Femur (tissue), 1 donor: ENCODE data around the gene VIPR2.
A peak's percentile ranks its signal among the peaks of the same experiment; 100 is the strongest.
"Not testable (repeated sequence)": the region's sequence is repeated elsewhere in the genome, so short reads cannot be mapped to it uniquely, and the experiment has no call there.

Experiments used
- DNase-seq: peaks from one replicate; pipeline ENCODE4 v3.0.0-alpha.2; 2017

Gene VIPR2

DNA sequence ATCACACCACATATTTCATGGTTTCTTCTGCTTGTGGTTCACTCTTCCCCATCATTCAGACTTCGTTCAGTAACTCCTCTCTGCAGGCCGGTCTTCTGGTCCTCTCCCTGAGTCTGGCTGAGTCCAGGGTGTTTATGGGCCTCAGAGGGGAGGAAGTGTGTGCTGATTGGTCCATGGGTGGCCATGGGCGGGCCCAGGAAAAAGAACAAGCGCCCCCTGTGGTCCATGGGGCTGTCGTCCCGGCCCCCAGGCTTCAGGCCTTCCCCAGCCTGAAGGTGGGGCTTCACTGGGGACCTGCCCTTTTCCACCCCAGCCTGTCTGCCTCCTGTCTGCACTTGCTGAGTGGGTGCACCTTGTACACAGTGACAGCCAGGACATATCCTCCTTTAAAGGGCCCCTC, 123.7 kb downstream of the VIPR2 start:
- no peak for DNase-seq

- no peak for DNase-seq
Observed at GRCh38 chr7:159019111-159019510, 125.6 kb downstream of the VIPR2 start.

DNA sequence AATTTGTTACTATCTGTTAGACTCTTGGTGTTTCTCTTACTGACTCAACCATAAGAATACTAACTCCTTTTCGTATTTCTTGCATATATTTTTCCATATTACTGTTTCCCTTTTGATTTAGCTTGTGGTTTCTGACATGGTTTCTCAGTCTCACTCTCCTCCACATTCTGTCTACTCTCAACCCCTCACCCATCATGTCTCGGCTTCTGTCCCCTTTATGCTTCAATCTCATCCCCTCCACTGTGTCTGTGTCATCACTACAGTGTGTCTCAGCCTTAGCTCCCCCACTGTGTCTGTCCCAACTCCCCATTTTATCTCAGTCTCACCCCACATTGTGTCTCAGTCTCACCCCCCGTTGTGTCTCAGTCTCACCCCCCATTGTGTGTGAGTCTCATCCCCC, 126.9 kb downstream of the VIPR2 start:
- DNase-seq, result no peak

DNA sequence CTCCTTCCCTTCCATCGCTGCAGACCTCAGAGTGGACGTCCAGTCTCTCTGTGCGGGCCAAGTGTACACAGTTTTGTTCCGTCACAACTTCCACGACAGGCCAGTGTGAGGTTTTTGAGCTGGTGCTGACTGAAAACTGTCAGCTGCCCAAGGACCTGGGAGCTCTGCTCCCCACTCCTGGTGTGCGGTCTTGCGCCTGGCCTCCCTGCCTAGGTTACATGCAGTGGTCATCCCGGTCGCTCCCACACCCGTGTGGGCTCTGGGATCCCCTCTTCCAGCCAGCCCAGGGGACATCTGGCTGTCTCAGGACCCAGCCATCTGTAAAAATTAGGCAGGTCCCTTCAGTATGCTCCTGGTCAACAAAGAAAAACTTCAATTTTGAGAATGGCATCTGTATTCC, 127.5 kb downstream of the VIPR2 start:
- DNase-seq, result no peak

GRCh38 chr7:159016591-159016990, 128.1 kb downstream of the VIPR2 start:
- DNase-seq, result no peak

- DNase-seq, result peak; percentile 57
Observed at GRCh38 chr7:159015454-159016410, 128.9 kb downstream of the VIPR2 start.

DNA sequence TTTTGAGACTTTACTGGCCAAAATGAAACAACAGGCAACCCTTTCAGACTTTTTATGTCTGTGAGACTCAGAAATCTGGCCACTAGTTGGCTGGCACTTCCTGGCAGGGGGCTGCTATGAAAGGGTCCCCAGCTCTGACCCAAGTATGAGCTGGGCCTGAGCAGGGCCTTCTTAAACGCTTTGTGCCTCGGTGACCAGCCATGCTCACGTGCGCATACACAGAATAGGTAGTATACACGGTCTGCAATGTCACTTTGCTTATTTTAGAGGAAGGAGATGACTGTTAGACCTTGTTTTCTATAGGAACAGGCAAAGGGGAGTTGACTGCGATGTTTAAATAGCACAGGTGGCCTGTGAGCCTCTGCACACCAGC, 129.6 kb downstream of the VIPR2 start:
- no peak for DNase-seq

DNA sequence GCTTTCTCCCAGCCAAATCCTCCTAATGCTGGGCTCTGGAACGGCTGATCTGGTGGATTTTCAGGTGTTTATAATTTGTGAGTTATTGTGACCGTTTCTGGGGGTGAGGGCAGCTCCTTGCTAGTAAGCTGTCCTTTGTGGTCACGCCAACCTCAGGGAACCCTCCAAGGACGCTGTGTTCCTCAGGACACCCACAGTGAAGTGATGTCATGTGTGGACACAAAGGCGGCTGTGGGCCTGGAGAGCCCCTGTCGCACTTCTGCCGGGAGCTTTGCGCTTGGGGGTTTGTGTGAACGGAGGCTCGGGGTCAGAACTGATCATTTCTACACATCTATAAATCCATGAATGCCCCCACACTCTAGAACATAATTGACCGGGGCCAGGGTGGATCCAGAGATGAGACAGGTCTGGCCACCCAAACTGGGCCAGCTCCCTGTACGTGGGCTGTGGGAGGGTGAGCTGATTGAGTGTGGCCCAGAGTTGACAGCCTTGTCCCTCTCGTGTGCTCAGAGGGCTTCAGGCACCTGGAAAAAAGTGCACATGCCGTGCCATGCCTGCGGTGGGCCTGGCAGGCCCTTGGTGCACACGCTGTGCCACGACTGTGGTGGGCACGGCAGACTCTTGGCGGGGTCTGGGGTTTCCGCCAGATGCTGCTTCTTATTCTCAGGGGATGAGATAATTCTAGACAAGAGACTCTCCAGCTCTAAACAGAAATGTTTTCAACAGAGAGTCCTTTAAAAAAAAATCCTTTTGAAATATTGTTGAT, 130.2 kb downstream of the VIPR2 start:
- DNase-seq, result no peak

- DNase-seq, result no peak
Observed at GRCh38 chr7:159013825-159014289, 130.8 kb downstream of the VIPR2 start.

DNA sequence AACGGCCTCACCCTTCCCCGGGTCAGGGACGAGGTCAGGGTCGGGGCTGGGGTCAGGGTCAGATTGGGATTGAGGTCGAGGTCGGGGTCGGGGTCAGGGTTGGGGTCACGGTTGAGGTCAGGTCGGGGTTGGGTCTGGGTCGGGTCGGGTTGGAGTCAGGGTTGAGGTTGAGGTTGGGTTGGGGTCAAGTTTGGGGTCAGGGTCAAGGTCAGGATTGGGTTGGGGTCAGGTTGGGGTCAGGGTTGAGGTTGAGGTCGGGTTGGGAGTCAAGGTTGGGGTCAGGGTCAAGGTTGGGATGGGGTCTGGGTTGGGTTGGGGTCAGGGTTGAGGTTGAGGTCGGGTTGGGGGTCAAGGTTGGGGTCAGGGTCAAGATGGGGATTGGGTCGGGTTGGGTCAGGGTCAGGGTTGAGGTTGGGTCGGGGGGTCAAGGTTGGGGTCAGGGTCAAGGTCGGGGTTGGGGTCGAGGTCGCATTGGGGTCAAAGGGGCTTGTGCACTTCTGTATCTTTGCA, 131.4 kb downstream of the VIPR2 start:
- no peak for DNase-seq

DNA sequence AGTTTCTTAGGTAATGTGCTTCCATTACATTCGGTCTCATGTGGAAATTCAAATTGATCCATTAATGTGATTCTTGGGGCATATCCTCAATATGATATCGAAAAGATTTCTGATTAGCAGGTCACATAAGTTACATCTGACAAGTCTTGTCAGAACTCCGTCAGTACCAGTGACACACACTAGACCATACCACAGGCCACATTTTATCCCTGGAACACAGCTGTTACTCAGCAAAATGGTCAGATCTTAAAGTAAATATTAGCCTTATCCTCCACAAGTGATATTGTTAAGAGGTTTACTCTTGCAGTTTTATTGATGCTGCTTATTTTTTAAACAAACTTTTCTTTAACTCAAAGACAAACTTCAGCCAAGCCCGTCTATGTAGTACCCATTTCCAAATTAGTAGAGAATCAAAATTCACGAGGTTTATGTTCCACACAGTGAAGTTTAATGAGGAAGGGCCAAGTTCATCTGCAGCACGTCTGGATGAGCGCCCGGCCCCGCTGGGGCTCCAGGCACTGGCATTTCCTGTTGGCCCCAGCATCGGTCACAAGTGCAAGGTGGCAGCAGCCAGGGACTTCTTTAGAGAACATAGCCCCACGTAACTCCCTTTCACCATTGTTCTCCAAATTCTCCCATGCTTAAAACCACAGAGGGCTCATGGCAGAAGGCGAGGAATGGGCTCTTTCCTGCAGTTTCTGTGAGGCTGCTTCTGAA, 132.2 kb downstream of the VIPR2 start:
- no peak for DNase-seq

DNA sequence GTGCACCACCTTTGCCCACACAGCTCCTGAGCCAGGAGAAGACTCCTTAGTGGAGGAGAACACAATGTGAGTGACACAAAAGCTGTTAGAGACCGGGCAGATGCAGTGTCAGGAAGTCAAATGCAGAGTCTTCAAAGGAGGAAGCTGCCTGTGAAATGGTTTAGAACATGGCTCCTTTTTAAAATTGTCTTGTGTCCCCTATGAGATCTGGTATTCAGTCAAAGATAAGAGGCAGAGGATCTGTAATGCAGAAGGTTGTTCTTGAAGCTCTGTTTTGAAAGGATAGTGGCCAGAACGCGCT, 133.0 kb downstream of the VIPR2 start:
- no peak for DNase-seq

DNA sequence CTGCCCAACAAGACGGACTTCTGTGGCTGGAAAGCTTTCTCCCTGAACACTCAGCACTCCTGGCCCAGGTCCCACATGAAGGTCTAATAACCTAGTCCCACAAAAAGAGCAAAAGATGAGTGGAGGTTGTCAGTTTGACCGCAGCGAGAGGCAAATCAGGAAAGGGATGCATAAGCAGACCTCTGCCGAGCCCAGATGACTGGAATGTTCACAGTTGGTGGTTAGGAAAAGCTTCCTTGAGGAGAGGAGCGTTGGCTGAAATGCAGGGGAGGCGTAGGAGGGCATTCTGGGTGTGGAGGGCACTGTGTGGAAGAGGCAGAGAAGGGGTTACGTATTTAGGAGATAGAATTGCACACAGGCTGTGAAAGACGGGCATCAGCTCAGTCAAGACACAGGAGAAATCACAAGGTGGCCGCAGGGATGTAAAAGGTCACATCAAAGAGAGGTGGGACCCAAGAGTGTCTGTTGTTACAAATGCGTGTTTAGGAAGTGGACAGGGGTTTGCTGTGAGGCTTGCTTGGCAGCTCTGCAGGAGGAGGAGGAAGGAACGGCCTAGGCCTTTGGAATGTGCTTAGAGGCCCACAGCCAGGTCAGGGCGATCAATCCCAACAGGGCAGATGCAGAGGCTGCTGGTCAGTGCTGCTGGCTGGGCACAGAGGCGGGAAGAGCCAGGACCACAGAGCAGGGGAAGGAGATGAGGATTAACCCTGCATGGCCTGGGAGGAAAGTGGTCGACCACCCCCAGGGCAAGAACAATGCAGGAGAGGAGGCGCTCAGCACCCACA, 133.5 kb downstream of the VIPR2 start:
- no peak for DNase-seq

DNA sequence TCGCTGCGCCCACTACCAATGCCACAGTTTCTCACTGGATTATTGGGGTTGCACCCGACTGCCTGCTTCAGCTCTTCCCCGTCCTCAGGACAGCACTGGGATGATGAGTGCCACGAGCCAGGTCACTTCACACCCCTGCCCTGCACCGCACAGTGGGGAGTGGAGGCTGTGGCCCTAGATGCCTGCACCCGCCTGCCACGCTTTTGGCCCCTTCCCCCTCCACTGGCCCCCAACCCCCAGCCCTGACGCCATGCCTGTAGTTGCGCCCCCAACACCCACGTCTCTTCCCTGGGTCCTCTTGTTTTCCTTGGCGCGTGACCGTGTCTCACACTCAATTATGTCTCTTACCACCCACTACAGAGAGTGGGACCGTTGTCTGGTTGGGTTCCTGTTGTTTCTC, 134.3 kb downstream of the VIPR2 start:
- no peak for DNase-seq

- DNase-seq, result no peak
Observed at GRCh38 chr7:159009951-159010350, 134.7 kb downstream of the VIPR2 start.

- no peak for DNase-seq
Observed at GRCh38 chr7:159008417-159008816, 136.2 kb downstream of the VIPR2 start.

GRCh38 chr7:159007996-159008389, 136.7 kb downstream of the VIPR2 start:
- DNase-seq, result peak; percentile 68

DNA sequence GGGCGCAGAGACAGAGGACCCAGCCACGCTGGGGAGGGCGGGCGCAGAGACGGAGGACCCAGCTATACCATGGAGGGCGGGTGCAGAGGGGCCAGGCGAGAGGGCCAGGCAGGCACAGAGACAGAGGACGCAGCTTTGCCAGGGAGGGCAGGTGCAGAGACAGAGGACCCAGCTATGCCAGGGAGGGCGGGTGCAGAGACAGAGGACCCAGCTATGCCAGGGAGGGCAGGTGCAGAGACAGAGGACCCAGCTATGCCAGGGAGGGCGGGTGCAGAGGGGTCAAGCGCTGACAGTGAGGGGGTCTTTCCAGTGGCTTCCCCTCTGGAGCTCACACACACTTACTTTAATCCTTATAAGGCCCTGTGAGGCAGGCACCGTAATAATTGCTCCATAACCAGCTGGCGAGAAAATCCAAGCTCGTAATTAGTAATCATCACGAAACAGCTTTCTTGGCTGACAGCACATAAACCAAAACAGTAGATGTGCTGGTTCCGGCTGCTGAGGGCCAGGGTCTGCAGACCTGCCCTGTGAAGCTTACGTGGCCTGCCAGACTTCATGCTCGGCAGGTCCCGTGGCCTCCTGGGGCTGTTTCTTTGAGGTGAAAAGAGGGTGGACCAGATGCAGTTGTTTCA, 137.2 kb downstream of the VIPR2 start:
- DNase-seq, result peak; percentile 72

GRCh38 chr7:159006610-159007130, 138.0 kb downstream of the VIPR2 start:
- no peak for DNase-seq

DNA sequence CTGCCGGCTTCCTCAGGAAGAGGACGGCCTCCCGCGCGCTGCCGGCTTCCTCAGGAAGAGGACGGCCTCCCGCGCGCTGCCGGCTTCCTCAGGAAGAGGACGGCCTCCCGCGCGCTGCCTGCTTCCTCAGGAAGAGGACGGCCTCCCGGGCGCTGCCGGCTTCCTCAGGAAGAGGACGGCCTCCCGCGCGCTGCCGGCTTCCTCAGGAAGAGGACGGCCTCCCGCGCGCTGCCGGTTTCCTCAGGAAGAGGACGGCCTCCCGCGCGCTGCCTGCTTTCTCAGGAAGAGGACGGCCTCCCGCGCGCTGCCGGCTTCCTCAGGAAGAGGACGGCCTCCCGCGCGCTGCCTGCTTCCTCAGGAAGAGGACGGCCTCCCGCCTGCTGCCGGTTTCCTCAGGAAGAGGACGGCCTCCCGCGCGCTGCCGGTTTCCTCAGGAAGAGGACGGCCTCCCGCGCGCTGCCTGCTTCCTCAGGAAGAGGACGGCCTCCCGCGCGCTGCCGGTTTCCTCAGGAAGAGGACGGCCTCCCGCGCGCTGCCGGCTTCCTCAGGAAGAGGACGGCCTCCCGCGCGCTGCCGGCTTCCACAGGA, 138.6 kb downstream of the VIPR2 start:
- not testable (repeated sequence) for DNase-seq

DNA sequence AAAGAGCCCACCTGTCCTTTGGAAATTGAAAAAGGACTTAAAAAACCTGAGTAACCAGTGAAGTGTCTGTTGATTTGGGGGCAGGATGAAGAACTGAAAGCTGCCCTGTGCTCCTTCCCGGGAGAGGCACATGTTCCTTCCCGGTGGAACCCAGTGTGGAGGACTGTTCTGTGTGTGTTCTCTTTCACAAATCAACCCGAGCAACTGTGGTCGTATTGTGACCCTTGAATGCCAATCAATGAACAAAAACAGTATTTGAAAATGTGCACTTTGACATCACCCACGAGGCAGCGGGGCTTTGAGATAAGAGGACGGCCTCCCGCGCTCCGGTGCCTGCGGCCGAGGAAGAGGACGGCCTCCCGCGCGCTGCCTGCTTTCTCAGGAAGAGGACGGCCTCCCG, 139.0 kb downstream of the VIPR2 start:
- no peak for DNase-seq
